HFF-Myc (cell line): ENCODE data around the gene ZNF710.

ENCODE experiments used
- DNase-seq: peaks from one replicate; pipeline ENCODE4 v3.0.0-alpha.2; 2011; ENCODE audit warnings: low read depth; ENCODE audit errors: extremely low read depth
- H3K4me3 ChIP-seq: replicated peaks from 2 replicates; pipeline ENCODE4 v1.5.1; 2011; ENCODE audit warnings: low read depth, mild to moderate bottlenecking, control low read depth, low read length
- CTCF ChIP-seq: IDR thresholded peaks from 2 replicates; pipeline ENCODE4 v1.5.1; 2012; ENCODE audit warnings: mild to moderate bottlenecking, low read depth, low read length, control low read depth; ENCODE audit errors: missing control alignments

The ZNF710 gene

GRCh38 chr15:89980896-89981295 lies 20.2 kb upstream of the ZNF710 start:
- no peak for DNase-seq
- TF ChIP-seq CTCF = no peak
- no peak overlapping the region for H3K4me3 ChIP-seq

- no peak overlapping the region for H3K4me3 ChIP-seq
- no peak for DNase-seq
- TF ChIP-seq CTCF = no peak
Observed at GRCh38 chr15:89982315-89983055, 18.6 kb upstream of the ZNF710 start.

GRCh38 chr15:89984001-89984400 lies 17.1 kb upstream of the ZNF710 start:
- no peak for TF ChIP-seq CTCF
- no peak overlapping the region for H3K4me3 ChIP-seq
- DNase-seq = no peak

GRCh38 chr15:89984421-89985010 lies 16.6 kb upstream of the ZNF710 start:
- DNase-seq = no peak
- H3K4me3 ChIP-seq = no peak overlapping the region
- TF ChIP-seq CTCF = no peak

- TF ChIP-seq CTCF = no peak
- DNase-seq = no peak
- H3K4me3 ChIP-seq = no peak overlapping the region
Observed at GRCh38 chr15:89985111-89985510, 16.0 kb upstream of the ZNF710 start.

GRCh38 chr15:89991312-89991711 lies 9.8 kb upstream of the ZNF710 start:
- TF ChIP-seq CTCF = no peak
- no peak for DNase-seq
- no peak overlapping the region for H3K4me3 ChIP-seq
